Mesenchymal stem cell (in vitro differentiated cells and primary cell): Measurements from ENCODE around the gene SEMA4D.

Experiments used
- DNase-seq: peaks from one replicate; pipeline ENCODE4 v3.0.0-alpha.2; 2013
- H2AFZ ChIP-seq: one replicate; pipeline ENCODE4 v1.6.1; 2013; ENCODE audit warnings: low read depth, mild to moderate bottlenecking, control low read depth, inconsistent platforms, low read length, moderate library complexity
- H2AK5ac ChIP-seq: 2 replicates; pipeline ENCODE4 v1.6.1; 2013; ENCODE audit warnings: low read length, moderate library complexity, mild to moderate bottlenecking, inconsistent platforms; ENCODE audit not compliant: severe bottlenecking
- H2BK120ac ChIP-seq: one replicate; pipeline ENCODE4 v1.6.1; 2013; ENCODE audit warnings: low read depth, mild to moderate bottlenecking, inconsistent platforms, low read length, moderate library complexity
- H2BK12ac ChIP-seq, 2 experiments: one replicate each; pipeline ENCODE4 v1.6.1; 2013; ENCODE audit warnings: inconsistent platforms in 2 of 2, low read length in 2 of 2, mild to moderate bottlenecking in 2 of 2, moderate library complexity in 2 of 2, control low read depth in 1 of 2
- H2BK15ac ChIP-seq: one replicate; pipeline ENCODE4 v1.6.1; 2013; ENCODE audit warnings: mild to moderate bottlenecking, low read depth, inconsistent platforms; ENCODE audit not compliant: poor library complexity, severe bottlenecking
- H2BK5ac ChIP-seq: 2 replicates; pipeline ENCODE4 v1.6.1; 2013; ENCODE audit warnings: low read depth, mild to moderate bottlenecking, low read length, control low read depth, inconsistent platforms; ENCODE audit not compliant: poor library complexity, severe bottlenecking
- H3K14ac ChIP-seq, 2 experiments: one replicate each; pipeline ENCODE4 v1.6.1; 2013; ENCODE audit warnings: inconsistent platforms in 2 of 2, low read length in 2 of 2, control low read depth in 1 of 2, mild to moderate bottlenecking in 1 of 2, moderate library complexity in 1 of 2
- H3K18ac ChIP-seq, 2 experiments: one replicate each; pipeline ENCODE4 v1.6.1; 2013; ENCODE audit warnings: inconsistent platforms in 2 of 2, low read length in 2 of 2, control low read depth in 1 of 2, low read depth in 1 of 2, mild to moderate bottlenecking in 1 of 2
- H3K23ac ChIP-seq, 2 experiments: one replicate each; pipeline ENCODE4 v1.6.1; 2013; ENCODE audit warnings: inconsistent platforms in 2 of 2, low read length in 2 of 2, mild to moderate bottlenecking in 2 of 2, moderate library complexity in 2 of 2, control low read depth in 1 of 2
- H3K27ac ChIP-seq: 2 replicates; pipeline ENCODE4 v1.5.1; 2013; ENCODE audit warnings: mild to moderate bottlenecking, moderate library complexity, low read length, control low read depth, inconsistent platforms; ENCODE audit not compliant: poor library complexity, severe bottlenecking
- H3K27me3 ChIP-seq, 2 experiments: 2 replicates each; pipeline versions ENCODE4 v1.6.1 to v1.7.0; 2013; ENCODE audit warnings: low read length in 2 of 2, mild to moderate bottlenecking in 2 of 2, moderate library complexity in 2 of 2, control low read depth in 1 of 2, inconsistent platforms in 1 of 2; ENCODE audit not compliant: control insufficient read depth in 1 of 2, insufficient read depth in 1 of 2
- H3K36me3 ChIP-seq, 2 experiments: 2 replicates each; pipeline versions ENCODE4 v1.6.1 to v1.7.0; 2013; ENCODE audit warnings: low read length in 2 of 2, control low read depth in 1 of 2, inconsistent platforms in 1 of 2, low read depth in 1 of 2, mild to moderate bottlenecking in 1 of 2; ENCODE audit not compliant: insufficient read depth in 2 of 2, control insufficient read depth in 1 of 2
- H3K4ac ChIP-seq, 2 experiments: one replicate each; pipeline ENCODE4 v1.6.1; 2013; ENCODE audit warnings: inconsistent platforms in 2 of 2, low read length in 2 of 2, mild to moderate bottlenecking in 2 of 2, moderate library complexity in 2 of 2, control low read depth in 1 of 2, low read depth in 1 of 2
- H3K4me1 ChIP-seq: 2 replicates; pipeline ENCODE4 v1.6.1; 2013; ENCODE audit warnings: low read depth, low read length, control low read depth; ENCODE audit not compliant: control insufficient read depth, insufficient read depth
- H3K4me2 ChIP-seq: 2 replicates; pipeline ENCODE4 v1.6.1; 2013; ENCODE audit warnings: low read length, mild to moderate bottlenecking, inconsistent platforms; ENCODE audit not compliant: poor library complexity, severe bottlenecking
- H3K4me3 ChIP-seq, 2 experiments: 2 replicates each; pipeline versions ENCODE4 v1.5.1 to v1.7.0; 2013; ENCODE audit warnings: low read length in 2 of 2, mild to moderate bottlenecking in 2 of 2, control low read depth in 1 of 2, low read depth in 1 of 2; ENCODE audit not compliant: insufficient read depth in 1 of 2
- H3K79me1 ChIP-seq: replicated peaks from 2 replicates; pipeline ENCODE4 v1.6.1; 2013; ENCODE audit warnings: mild to moderate bottlenecking, control low read depth, low read length, inconsistent platforms; ENCODE audit not compliant: poor library complexity, severe bottlenecking
- H3K9ac ChIP-seq: 2 replicates; pipeline ENCODE4 v1.7.0; 2013; ENCODE audit warnings: mild to moderate bottlenecking, low read length, moderate library complexity
- H3K9me3 ChIP-seq: 2 replicates; pipeline ENCODE4 v1.7.0; 2013; ENCODE audit warnings: mild to moderate bottlenecking, low read length; ENCODE audit not compliant: control insufficient read depth
- H4K8ac ChIP-seq: one replicate; pipeline ENCODE4 v1.6.1; 2013; ENCODE audit warnings: inconsistent platforms, mild to moderate bottlenecking, low read length, moderate library complexity
- H4K91ac ChIP-seq: one replicate; pipeline ENCODE4 v1.6.1; 2013; ENCODE audit warnings: mild to moderate bottlenecking, low read length, inconsistent platforms
- WGBS: methylation state at CpG from one replicate; pipeline ENCODE4 v1.1.7; 2013; ENCODE audit warnings: mixed read lengths; 5-methylcytosine and 5-hydroxymethylcytosine counted together

Gene SEMA4D

GRCh38 chr9:89528540-89528939 is 30.6 kb upstream of the SEMA4D start:
- Histone ChIP-seq H3K4me1 (peaks cover 4% of the 10 kb centered on the region), H4K8ac (no peak overlapping the region), H2AFZ (no peak overlapping the region), H3K4me3 (no peak overlapping the region), H4K91ac (no peak overlapping the region), H2BK120ac (no peak overlapping the region), H3K27me3 (peaks cover 0 to 69% of the 10 kb centered on the region in 2 experiments), H2AK5ac (no peak overlapping the region), H3K79me1 (no peaks in the 10 kb centered on the region), H3K4ac (no peak overlapping the region), H2BK12ac (no peak overlapping the region), H2BK5ac (no peak overlapping the region), H3K23ac (no peak overlapping the region), H3K18ac (no peak overlapping the region), H3K4me2 (no peak overlapping the region), H3K36me3 (no peaks in the 10 kb centered on the region), H3K9me3 (peaks cover 7% of the 10 kb centered on the region), H3K14ac (no peak overlapping the region), H3K9ac (no peak overlapping the region), H3K27ac (no peak overlapping the region), H2BK15ac (no peak overlapping the region)
- WGBS: 74% methylated on average over 6 of the region's 6 CpGs
- DNase-seq: peak; percentile 40

- Histone ChIP-seq H3K27me3 (peaks cover 0 to 68% of the 10 kb centered on the region in 2 experiments), H3K9ac (no peak overlapping the region), H2BK5ac (no peak overlapping the region), H2BK12ac (no peak overlapping the region), H3K14ac (no peak overlapping the region), H2AFZ (no peak overlapping the region), H3K27ac (no peak overlapping the region), H3K4me3 (no peak overlapping the region), H3K36me3 (no peaks in the 10 kb centered on the region), H2AK5ac (no peak overlapping the region), H3K4me2 (no peak overlapping the region), H4K8ac (no peak overlapping the region), H3K23ac (no peak overlapping the region), H3K79me1 (no peaks in the 10 kb centered on the region), H4K91ac (no peak overlapping the region), H2BK120ac (no peak overlapping the region), H2BK15ac (no peak overlapping the region), H3K9me3 (peaks cover 7% of the 10 kb centered on the region), H3K18ac (no peak overlapping the region), H3K4ac (no peak overlapping the region), H3K4me1 (no peaks in the 10 kb centered on the region)
- 91% methylated on average over 5 of the region's 5 CpGs for WGBS
- no peak for DNase-seq
Observed at GRCh38 chr9:89528131-89528530, 30.2 kb upstream of the SEMA4D start.

GRCh38 chr9:89527084-89527483 is 29.2 kb upstream of the SEMA4D start:
- peaks cover 7% of the 10 kb centered on the region for H3K9me3 ChIP-seq
- 92% methylated on average over 2 of the region's 2 CpGs for WGBS

GRCh38 chr9:89526667-89527066 is 28.8 kb upstream of the SEMA4D start:
- no peak overlapping the region for H3K4me3 ChIP-seq
- no peak overlapping the region for H3K4ac ChIP-seq
- no peaks in the 10 kb centered on the region for H3K79me1 ChIP-seq
- no peaks in the 10 kb centered on the region for H3K36me3 ChIP-seq
- no peak overlapping the region for H2BK15ac ChIP-seq
- no peak overlapping the region for H4K91ac ChIP-seq
- no peak overlapping the region for H3K9ac ChIP-seq
- peaks cover 0 to 64% of the 10 kb centered on the region in 2 experiments for H3K27me3 ChIP-seq
- H2BK12ac ChIP-seq: no peak overlapping the region
- H3K18ac ChIP-seq: no peak overlapping the region
- peaks cover 7% of the 10 kb centered on the region for H3K9me3 ChIP-seq
- H2BK5ac ChIP-seq: no peak overlapping the region
- no peak overlapping the region for H4K8ac ChIP-seq
- no peak overlapping the region for H3K4me2 ChIP-seq
- no peak overlapping the region for H2AFZ ChIP-seq
- no peak overlapping the region for H2BK120ac ChIP-seq
- 69% methylated on average over 3 of the region's 3 CpGs for whole genome bisulfite sequencing
- H3K27ac ChIP-seq: no peak overlapping the region
- no peak overlapping the region for H2AK5ac ChIP-seq
- DNase-seq: no peak
- peaks cover 5% of the 10 kb centered on the region for H3K4me1 ChIP-seq
- H3K23ac ChIP-seq: no peak overlapping the region
- no peak overlapping the region for H3K14ac ChIP-seq

More at GRCh38 chr9:89527084-89527483, 29.2 kb upstream of the SEMA4D start:
- no peak overlapping the region for H3K4me3 ChIP-seq
- H3K9ac ChIP-seq: no peak overlapping the region
- no peak overlapping the region for H2AFZ ChIP-seq
- no peak overlapping the region for H2AK5ac ChIP-seq
- H2BK120ac ChIP-seq: no peak overlapping the region
- no peak overlapping the region for H3K14ac ChIP-seq
- no peaks in the 10 kb centered on the region for H3K79me1 ChIP-seq
- H2BK5ac ChIP-seq: no peak overlapping the region
- no peak overlapping the region for H3K4ac ChIP-seq
- H3K27ac ChIP-seq: no peak overlapping the region
- H3K36me3 ChIP-seq: no peaks in the 10 kb centered on the region
- no peak overlapping the region for H4K91ac ChIP-seq
- no peak overlapping the region for H4K8ac ChIP-seq
- peaks cover 5% of the 10 kb centered on the region for H3K4me1 ChIP-seq
- H3K27me3 ChIP-seq: peaks cover 0 to 68% of the 10 kb centered on the region in 2 experiments
- no peak overlapping the region for H3K23ac ChIP-seq
- DNase-seq: no peak
- no peak overlapping the region for H2BK12ac ChIP-seq
- H3K4me2 ChIP-seq: no peak overlapping the region
- H2BK15ac ChIP-seq: no peak overlapping the region
- H3K18ac ChIP-seq: no peak overlapping the region
